Measurements from ENCODE around the gene STX1A. TPM values are rescaled to one million over a fixed set of nuclear protein-coding genes. Genes with fewer than 3 reads are reported as not detected.

The STX1A gene
- 8.7 and 10.0 TPM in 2 replicates for total RNA-seq

GRCh38 chr7:73718905-73719805 lies at the start of gene STX1A:
TSS of gene STX1A (minus strand) at chr7:73719669. CDS start at chr7:73719631, 38 bp downstream.
- intact Hi-C loops (cut with micrococcal nuclease), result loop anchor here (1.0 to 5.0 kb wide), 5 partner anchors 20 to 197 kb away; partner anchors contain the start of genes ABHD11, BAZ1B, BUD23 and DNAJC30

GRCh38 chr7:73768641-73769480 lies 49.4 kb upstream of the STX1A start:
- intact Hi-C loops (cut with micrococcal nuclease), result no loop called here

GRCh38 chr7:73766556-73767229 lies 47.2 kb upstream of the STX1A start:
- intact Hi-C loops (cut with micrococcal nuclease), result no loop called here

- intact Hi-C loops (cut with micrococcal nuclease), result no loop called here
Measured at GRCh38 chr7:73762659-73762999, 43.2 kb upstream of the STX1A start.

GRCh38 chr7:73761854-73762658 lies 42.6 kb upstream of the STX1A start:
- intact Hi-C loops (cut with micrococcal nuclease), result no loop called here

- intact Hi-C loops (cut with micrococcal nuclease), result no loop called here
Measured at GRCh38 chr7:73758581-73759138, 39.2 kb upstream of the STX1A start.

- intact Hi-C loops (cut with micrococcal nuclease), result no loop called here
Measured at GRCh38 chr7:73749931-73750776, 30.7 kb upstream of the STX1A start.

GRCh38 chr7:73746378-73746777 lies 26.9 kb upstream of the STX1A start:
- intact Hi-C loops (cut with micrococcal nuclease), result no loop called here

- intact Hi-C loops (cut with micrococcal nuclease), result no loop called here
Measured at GRCh38 chr7:73742753-73743641, 23.5 kb upstream of the STX1A start.

- intact Hi-C loops (cut with micrococcal nuclease), result no loop called here
Measured at GRCh38 chr7:73742338-73742752, 22.9 kb upstream of the STX1A start.

- intact Hi-C loops (cut with micrococcal nuclease), result no loop called here
Measured at GRCh38 chr7:73741600-73741999, 22.1 kb upstream of the STX1A start.

GRCh38 chr7:73740771-73741170 lies 21.3 kb upstream of the STX1A start:
- intact Hi-C loops (cut with micrococcal nuclease), result no loop called here

- intact Hi-C loops (cut with micrococcal nuclease), result no loop called here
Measured at GRCh38 chr7:73740212-73740611, 20.7 kb upstream of the STX1A start.

GRCh38 chr7:73739387-73739767 lies 19.9 kb upstream of the STX1A start:
- intact Hi-C loops (cut with micrococcal nuclease), result loop anchor here (2.0 to 10.0 kb wide), 2 partner anchors 21 to 345 kb away; partner anchors contain the start of genes LIMK1 and STX1A

- intact Hi-C loops (cut with micrococcal nuclease), result loop anchor here (1.0 to 10.0 kb wide), 8 partner anchors 20 to 346 kb away; partner anchors contain the start of genes BAZ1B, BCL7B, BUD23 and DNAJC30
Measured at GRCh38 chr7:73738612-73739386, 19.3 kb upstream of the STX1A start, which contains the start of gene ABHD11. TSS of gene ABHD11 (minus strand) at chr7:73738802. CDS start at chr7:73738770, 32 bp downstream.

GRCh38 chr7:73738220-73738611 lies 18.7 kb upstream of the STX1A start:
- intact Hi-C loops (cut with micrococcal nuclease), result loop anchor here (1.0 to 10.0 kb wide), 8 partner anchors 19 to 347 kb away; partner anchors contain the start of genes BAZ1B, BCL7B, BUD23 and DNAJC30
